ENCODE data around the gene ANLN.

The ANLN gene

GRCh38 chr7:36363515-36363914 is 26.1 kb upstream of the ANLN start:
- H2BK5ac ChIP-seq (ENCODE audit: low read depth, low read length, poor library complexity), result no peak overlapping the region
- no peaks in the 10 kb centered on the region for H3K27me3 ChIP-seq (ENCODE audit: insufficient read depth, low read length)
- no peak overlapping the region for H2BK120ac ChIP-seq (ENCODE audit: insufficient read depth, low read length, poor library complexity)
- no peak overlapping the region for H3K23ac ChIP-seq (ENCODE audit: low read length)
- H3K14ac ChIP-seq (ENCODE audit: low read length), result no peak overlapping the region
- no peak overlapping the region for H3K4me2 ChIP-seq (ENCODE audit: low read length)
- peaks cover 4% of the 10 kb centered on the region for H3K79me1 ChIP-seq (ENCODE audit: low read length)
- H2BK12ac ChIP-seq (ENCODE audit: low read length), result no peak overlapping the region
- H3K9me3 ChIP-seq (ENCODE audit: insufficient read depth, low read depth, low read length), result no peaks in the 10 kb centered on the region
- no peaks in the 10 kb centered on the region for H3K36me3 ChIP-seq (ENCODE audit: control insufficient read depth in 1 of 2, insufficient read depth in 2 of 2, low read length in 2 of 2)
- H3K4me3 ChIP-seq (ENCODE audit: low read depth, low read length), result no peak overlapping the region
- no peak overlapping the region for H3K9ac ChIP-seq (ENCODE audit: low read length)
- DNase-seq, result no peak
- H3K27ac ChIP-seq (ENCODE audit: low read depth, low read length), result no peak overlapping the region
- no peak overlapping the region for H4K91ac ChIP-seq (ENCODE audit: low read depth, low read length)
- no peaks in the 10 kb centered on the region for H3K4me1 ChIP-seq (ENCODE audit: control insufficient read depth in 1 of 2, insufficient read depth in 2 of 2, low read length in 2 of 2)
- H4K12ac ChIP-seq (ENCODE audit: low read depth, low read length), result no peak overlapping the region
- no peak overlapping the region for H3K4ac ChIP-seq (ENCODE audit: low read depth, low read length)
- H2AK5ac ChIP-seq (ENCODE audit: low read length), result no peak overlapping the region
- no CpG with 5 or more reads among the region's 1 CpG for WGBS (ENCODE audit: extremely low coverage, insufficient coverage, insufficient read length)
- H3K79me2 ChIP-seq (ENCODE audit: control insufficient read depth, insufficient read depth, low read length, poor library complexity), result peaks cover 2% of the 10 kb centered on the region
- H4K8ac ChIP-seq (ENCODE audit: low read depth, low read length), result no peak overlapping the region
- H2AFZ ChIP-seq (ENCODE audit: insufficient read depth, low read length, poor library complexity), result no peak overlapping the region
- H3K18ac ChIP-seq (ENCODE audit: low read length), result no peak overlapping the region

GRCh38 chr7:36366005-36366717 is 23.5 kb upstream of the ANLN start:
- Histone ChIP-seq H3K23ac (ENCODE audit: low read length) (no peak overlapping the region), H3K27ac (ENCODE audit: low read depth, low read length) (no peak overlapping the region)
- WGBS (ENCODE audit: extremely low coverage, insufficient coverage, insufficient read length), result no CpG with 5 or more reads among the region's 12 CpGs

GRCh38 chr7:36366718-36367560 is 22.7 kb upstream of the ANLN start:
- DNase-seq, result peak; percentile 90 to 97
- H3K23ac ChIP-seq (ENCODE audit: low read length), result no peak overlapping the region
- no peaks in the 10 kb centered on the region for H3K36me3 ChIP-seq (ENCODE audit: control insufficient read depth in 1 of 2, insufficient read depth in 2 of 2, low read length in 2 of 2)
- no peak overlapping the region for H2BK12ac ChIP-seq (ENCODE audit: low read length)
- no peak overlapping the region for H3K27ac ChIP-seq (ENCODE audit: low read depth, low read length)
- H2AK5ac ChIP-seq (ENCODE audit: low read length), result no peak overlapping the region
- peaks cover 2% of the 10 kb centered on the region for H3K79me2 ChIP-seq (ENCODE audit: control insufficient read depth, insufficient read depth, low read length, poor library complexity)
- no peak overlapping the region for H2BK120ac ChIP-seq (ENCODE audit: insufficient read depth, low read length, poor library complexity)
- H3K4me2 ChIP-seq (ENCODE audit: low read length), result peak overlapping the region; percentile 74
- H3K4me1 ChIP-seq (ENCODE audit: control insufficient read depth in 1 of 2, insufficient read depth in 2 of 2, low read length in 2 of 2), result no peaks in the 10 kb centered on the region
- no peak overlapping the region for H2BK5ac ChIP-seq (ENCODE audit: low read depth, low read length, poor library complexity)
- H4K12ac ChIP-seq (ENCODE audit: low read depth, low read length), result no peak overlapping the region
- H2AFZ ChIP-seq (ENCODE audit: insufficient read depth, low read length, poor library complexity), result peak overlapping the region; percentile 95
- peaks cover 4% of the 10 kb centered on the region for H3K79me1 ChIP-seq (ENCODE audit: low read length)
- no peaks in the 10 kb centered on the region for H3K27me3 ChIP-seq (ENCODE audit: insufficient read depth, low read length)
- no CpG with 5 or more reads among the region's 96 CpGs for WGBS (ENCODE audit: extremely low coverage, insufficient coverage, insufficient read length)
- H4K91ac ChIP-seq (ENCODE audit: low read depth, low read length), result peak overlapping the region; percentile 17
- H4K8ac ChIP-seq (ENCODE audit: low read depth, low read length), result peak overlapping the region; percentile 77
- H3K14ac ChIP-seq (ENCODE audit: low read length), result peak overlapping the region; percentile 48
- peak overlapping the region; percentile 66 for H3K9ac ChIP-seq (ENCODE audit: low read length)
- no peaks in the 10 kb centered on the region for H3K9me3 ChIP-seq (ENCODE audit: insufficient read depth, low read depth, low read length)
- peak overlapping the region; percentile 80 for H3K4me3 ChIP-seq (ENCODE audit: low read depth, low read length)
- no peak overlapping the region for H3K4ac ChIP-seq (ENCODE audit: low read depth, low read length)
- H3K18ac ChIP-seq (ENCODE audit: low read length), result no peak overlapping the region

More at GRCh38 chr7:36366005-36366717, 23.5 kb upstream of the ANLN start:
- Histone ChIP-seq H2BK120ac (ENCODE audit: insufficient read depth, low read length, poor library complexity) (no peak overlapping the region), H2AFZ (ENCODE audit: insufficient read depth, low read length, poor library complexity) (peak overlapping the region; percentile 92), H2AK5ac (ENCODE audit: low read length) (no peak overlapping the region), H3K14ac (ENCODE audit: low read length) (no peak overlapping the region), H3K27me3 (ENCODE audit: insufficient read depth, low read length) (no peaks in the 10 kb centered on the region), H3K4me3 (ENCODE audit: low read depth, low read length) (no peak overlapping the region), H4K12ac (ENCODE audit: low read depth, low read length) (no peak overlapping the region), H3K4me2 (ENCODE audit: low read length) (peak overlapping the region; percentile 74), H3K79me2 (ENCODE audit: control insufficient read depth, insufficient read depth, low read length, poor library complexity) (peaks cover 2% of the 10 kb centered on the region), H3K9ac (ENCODE audit: low read length) (no peak overlapping the region), H3K4ac (ENCODE audit: low read depth, low read length) (no peak overlapping the region), H3K36me3 (ENCODE audit: control insufficient read depth in 1 of 2, insufficient read depth in 2 of 2, low read length in 2 of 2) (no peaks in the 10 kb centered on the region), H4K91ac (ENCODE audit: low read depth, low read length) (no peak overlapping the region), H2BK5ac (ENCODE audit: low read depth, low read length, poor library complexity) (no peak overlapping the region), H3K4me1 (ENCODE audit: control insufficient read depth in 1 of 2, insufficient read depth in 2 of 2, low read length in 2 of 2) (no peaks in the 10 kb centered on the region), H4K8ac (ENCODE audit: low read depth, low read length) (no peak overlapping the region), H3K18ac (ENCODE audit: low read length) (no peak overlapping the region), H3K79me1 (ENCODE audit: low read length) (peaks cover 4% of the 10 kb centered on the region), H2BK12ac (ENCODE audit: low read length) (no peak overlapping the region), H3K9me3 (ENCODE audit: insufficient read depth, low read depth, low read length) (no peaks in the 10 kb centered on the region)
- peak in 1 of 2 donors; percentile 64 for DNase-seq

GRCh38 chr7:36367561-36368077 is 22.0 kb upstream of the ANLN start:
- peak overlapping the region; percentile 95 for H2AFZ ChIP-seq (ENCODE audit: insufficient read depth, low read length, poor library complexity)
- H2BK12ac ChIP-seq (ENCODE audit: low read length), result no peak overlapping the region
- peaks cover 2% of the 10 kb centered on the region for H3K79me2 ChIP-seq (ENCODE audit: control insufficient read depth, insufficient read depth, low read length, poor library complexity)
- no CpG with 5 or more reads among the region's 16 CpGs for WGBS (ENCODE audit: extremely low coverage, insufficient coverage, insufficient read length)
- peak overlapping the region; percentile 57 for H4K8ac ChIP-seq (ENCODE audit: low read depth, low read length)
- H4K91ac ChIP-seq (ENCODE audit: low read depth, low read length), result no peak overlapping the region
- no peaks in the 10 kb centered on the region for H3K9me3 ChIP-seq (ENCODE audit: insufficient read depth, low read depth, low read length)
- no peak overlapping the region for H3K4ac ChIP-seq (ENCODE audit: low read depth, low read length)
- H3K4me2 ChIP-seq (ENCODE audit: low read length), result peak overlapping the region; percentile 74
- DNase-seq, result peak in 1 of 2 donors; percentile 7
- H3K4me1 ChIP-seq (ENCODE audit: control insufficient read depth in 1 of 2, insufficient read depth in 2 of 2, low read length in 2 of 2), result no peaks in the 10 kb centered on the region
- H3K36me3 ChIP-seq (ENCODE audit: control insufficient read depth in 1 of 2, insufficient read depth in 2 of 2, low read length in 2 of 2), result no peaks in the 10 kb centered on the region
- no peak overlapping the region for H3K18ac ChIP-seq (ENCODE audit: low read length)
- no peak overlapping the region for H3K27ac ChIP-seq (ENCODE audit: low read depth, low read length)
- H3K14ac ChIP-seq (ENCODE audit: low read length), result no peak overlapping the region
- H2AK5ac ChIP-seq (ENCODE audit: low read length), result no peak overlapping the region
- no peak overlapping the region for H2BK5ac ChIP-seq (ENCODE audit: low read depth, low read length, poor library complexity)
- no peaks in the 10 kb centered on the region for H3K27me3 ChIP-seq (ENCODE audit: insufficient read depth, low read length)
- H3K9ac ChIP-seq (ENCODE audit: low read length), result no peak overlapping the region
- peaks cover 4% of the 10 kb centered on the region for H3K79me1 ChIP-seq (ENCODE audit: low read length)
- H4K12ac ChIP-seq (ENCODE audit: low read depth, low read length), result no peak overlapping the region
- no peak overlapping the region for H3K23ac ChIP-seq (ENCODE audit: low read length)
- H3K4me3 ChIP-seq (ENCODE audit: low read depth, low read length), result peak overlapping the region; percentile 72
- no peak overlapping the region for H2BK120ac ChIP-seq (ENCODE audit: insufficient read depth, low read length, poor library complexity)

Measured in trophoblast cell (in vitro differentiated cells and primary cell).